GM23248 (cell line): Measurements from ENCODE around the gene LIN28B.

Source experiments
- EZH2 ChIP-seq: fragments of 200-600 bp; sonication (generic); IDR thresholded peaks from 2 replicates; pipeline ENCODE4 v1.6.1; 2018; ENCODE audit warnings: antibody characterized with exemption, mild to moderate bottlenecking; ENCODE audit not compliant: insufficient read depth, poor library complexity, severe bottlenecking
- EZH2phosphoT487 ChIP-seq: fragments of 200-600 bp; sonication (generic); IDR thresholded peaks from 2 replicates; pipeline ENCODE4 v1.6.1; 2018; ENCODE audit warnings: antibody characterized with exemption, moderate library complexity, mild to moderate bottlenecking, low read depth; ENCODE audit not compliant: insufficient read depth

DNA sequence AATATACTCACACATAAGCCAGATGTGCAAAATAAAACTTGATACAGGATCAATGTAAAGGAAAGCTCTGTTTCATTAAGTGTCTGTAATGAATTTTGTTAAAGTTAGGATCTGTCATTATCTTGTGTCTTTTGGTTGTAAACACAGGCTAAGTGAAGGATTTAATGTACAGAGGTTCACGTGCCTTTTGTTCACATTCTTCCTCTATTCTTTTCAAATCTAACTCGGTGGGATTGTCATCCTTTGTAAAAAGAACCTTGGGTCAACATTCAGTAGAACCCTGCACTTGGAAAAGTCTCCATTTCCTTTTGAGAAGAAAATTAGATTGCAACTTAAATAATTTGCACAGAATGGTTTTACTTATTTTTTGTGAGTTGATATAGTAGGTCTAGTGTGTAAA is 7.7 kb upstream of the LIN28B start:
- TF ChIP-seq EZH2 (no peak), EZH2phosphoT487 (no peak)
